ENCODE data around the gene LRRFIP1. TPM values are rescaled to one million over a fixed set of nuclear protein-coding genes. Genes with fewer than 3 reads are reported as not detected.
A peak's percentile ranks its signal among the peaks of the same experiment; 100 is the strongest.
"Not testable (repeated sequence)": the region's sequence is repeated elsewhere in the genome, so short reads cannot be mapped to it uniquely, and the experiment has no call there.

LRRFIP1 gene
- total RNA-seq, 2 donors from 2014 or later: 125 to 203 TPM

- DNase-seq (ENCODE audit: low spot score) (no peak), ATAC-seq (no peak)
- Mint-ChIP-seq H3K4me1 (ENCODE audit: low read depth in 2 of 2) (peaks cover 18 to 20% of the 10 kb centered on the region in 2 donors), H3K27ac (no peak overlapping the region), H3K9me3 (no peaks in the 10 kb centered on the region), H3K27me3 (no peaks in the 10 kb centered on the region), H3K36me3 (peaks cover 25% of the 10 kb centered on the region), H3K4me3 (no peak overlapping the region)
These were observed 130.2 kb downstream of the LRRFIP1 start for GRCh38 chr2:237757616-237758015.

DNA sequence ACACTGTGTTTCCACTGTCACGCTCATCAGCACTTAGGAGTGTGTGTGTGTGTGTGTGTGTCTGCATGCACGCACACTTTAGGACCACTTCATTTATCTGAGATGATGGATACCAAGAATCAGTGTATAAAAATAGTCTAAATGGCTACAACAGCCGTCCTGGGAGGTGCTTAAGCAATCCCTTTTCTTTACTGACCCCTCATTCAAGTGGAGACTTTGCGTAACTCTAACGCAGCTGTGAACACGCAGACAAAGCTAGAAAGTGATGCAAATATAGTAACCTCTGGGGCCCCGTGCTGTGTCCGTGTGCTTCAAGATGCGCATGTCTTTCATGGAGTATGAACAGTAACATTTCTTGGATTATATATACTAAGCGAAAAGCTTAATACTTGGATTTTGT, 130.8 kb downstream of the LRRFIP1 start:
- no peaks in the 10 kb centered on the region for H3K9me3 Mint-ChIP-seq
- peaks cover 25% of the 10 kb centered on the region for H3K36me3 Mint-ChIP-seq
- H3K4me1 Mint-ChIP-seq (ENCODE audit: low read depth in 2 of 2): peaks cover 17 to 20% of the 10 kb centered on the region in 2 donors
- no peak overlapping the region for H3K27ac Mint-ChIP-seq
- H3K4me3 Mint-ChIP-seq: no peak overlapping the region
- ATAC-seq (no peak), DNase-seq (ENCODE audit: low spot score) (no peak)
- H3K27me3 Mint-ChIP-seq: no peaks in the 10 kb centered on the region

- peaks cover 16 to 20% of the 10 kb centered on the region in 2 donors for H3K4me1 Mint-ChIP-seq (ENCODE audit: low read depth in 2 of 2)
- DNase-seq (ENCODE audit: low spot score) (no peak), ATAC-seq (no peak)
- peaks cover 29% of the 10 kb centered on the region for H3K36me3 Mint-ChIP-seq
- no peak overlapping the region for H3K27ac Mint-ChIP-seq
- H3K27me3 Mint-ChIP-seq: no peaks in the 10 kb centered on the region
- no peak overlapping the region for H3K4me3 Mint-ChIP-seq
- H3K9me3 Mint-ChIP-seq: no peaks in the 10 kb centered on the region
These were observed 131.8 kb downstream of the LRRFIP1 start for GRCh38 chr2:237759176-237759575.

- H3K36me3 Mint-ChIP-seq: peaks cover 29% of the 10 kb centered on the region
- ATAC-seq (no peak), DNase-seq (ENCODE audit: low spot score) (no peak)
- H3K4me3 Mint-ChIP-seq: no peak overlapping the region
- H3K4me1 Mint-ChIP-seq (ENCODE audit: low read depth in 2 of 2): peaks cover 16 to 20% of the 10 kb centered on the region in 2 donors
- H3K27ac Mint-ChIP-seq: no peak overlapping the region
- H3K27me3 Mint-ChIP-seq: no peaks in the 10 kb centered on the region
- H3K9me3 Mint-ChIP-seq: no peaks in the 10 kb centered on the region
These were observed 133.4 kb downstream of the LRRFIP1 start for GRCh38 chr2:237760506-237761502.

DNA sequence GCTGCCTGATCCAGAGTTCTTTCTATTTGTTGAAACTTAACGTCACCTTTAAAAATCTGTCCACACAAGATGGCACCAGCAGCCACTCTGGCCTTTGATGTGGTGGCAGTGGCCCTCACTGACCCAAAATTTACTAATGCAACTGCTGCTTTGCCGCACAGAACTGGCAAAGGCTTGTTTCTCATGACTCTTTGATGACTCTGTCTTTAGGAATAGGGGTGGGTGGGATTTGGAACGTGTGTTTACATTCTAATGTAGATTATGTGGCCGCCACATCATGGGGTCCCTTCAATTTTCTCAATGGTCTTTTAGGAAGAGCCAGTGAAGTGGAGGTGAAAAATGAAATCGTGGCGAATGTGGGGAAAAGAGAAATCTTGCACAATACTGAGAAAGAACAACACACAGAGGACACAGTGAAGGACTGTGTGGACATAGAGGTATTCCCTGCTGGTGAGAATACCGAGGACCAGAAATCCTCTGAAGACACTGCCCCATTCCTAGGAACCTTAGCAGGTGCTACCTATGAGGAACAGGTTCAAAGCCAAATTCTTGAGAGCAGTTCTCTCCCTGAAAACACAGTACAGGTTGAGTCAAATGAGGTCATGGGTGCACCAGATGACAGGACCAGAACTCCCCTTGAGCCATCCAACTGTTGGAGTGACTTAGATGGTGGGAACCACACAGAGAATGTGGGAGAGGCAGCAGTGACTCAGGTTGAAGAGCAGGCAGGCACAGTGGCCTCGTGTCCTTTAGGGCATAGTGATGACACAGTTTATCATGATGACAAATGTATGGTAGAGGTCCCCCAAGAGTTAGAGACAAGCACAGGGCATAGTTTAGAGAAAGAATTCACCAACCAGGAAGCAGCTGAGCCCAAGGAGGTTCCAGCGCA, 135.2 kb downstream of the LRRFIP1 start:
- ATAC-seq; H3K9me3 Mint-ChIP-seq; H3K4me3 Mint-ChIP-seq; H3K27me3 Mint-ChIP-seq; DNase-seq (ENCODE audit: low spot score): not testable (repeated sequence)
- Mint-ChIP-seq H3K4me1 (ENCODE audit: low read depth in 2 of 2) (peaks cover 11 to 13% of the 10 kb centered on the region in 2 donors), H3K27ac (peak overlapping the region in 1 of 2 donors; percentile 58), H3K36me3 (peaks cover 19% of the 10 kb centered on the region)

GRCh38 chr2:237763812-237764211, 136.4 kb downstream of the LRRFIP1 start:
- Mint-ChIP-seq H3K4me3 (no peak overlapping the region), H3K27me3 (no peaks in the 10 kb centered on the region), H3K9me3 (no peaks in the 10 kb centered on the region), H3K36me3 (peaks cover 19% of the 10 kb centered on the region), H3K27ac (peak overlapping the region in 1 of 2 donors; percentile 9), H3K4me1 (ENCODE audit: low read depth in 2 of 2) (peaks cover 11 to 13% of the 10 kb centered on the region in 2 donors)
- DNase-seq (ENCODE audit: low spot score) (no peak), ATAC-seq (no peak)

- not testable (repeated sequence) for DNase-seq (ENCODE audit: low spot score); H3K27ac Mint-ChIP-seq; H3K9me3 Mint-ChIP-seq; ATAC-seq; H3K4me3 Mint-ChIP-seq; H3K27me3 Mint-ChIP-seq
- Mint-ChIP-seq H3K4me1 (ENCODE audit: low read depth in 2 of 2) (peaks cover 9 to 13% of the 10 kb centered on the region in 2 donors), H3K36me3 (peaks cover 17% of the 10 kb centered on the region)
These were observed 137.7 kb downstream of the LRRFIP1 start for GRCh38 chr2:237765122-237765521.

DNA sequence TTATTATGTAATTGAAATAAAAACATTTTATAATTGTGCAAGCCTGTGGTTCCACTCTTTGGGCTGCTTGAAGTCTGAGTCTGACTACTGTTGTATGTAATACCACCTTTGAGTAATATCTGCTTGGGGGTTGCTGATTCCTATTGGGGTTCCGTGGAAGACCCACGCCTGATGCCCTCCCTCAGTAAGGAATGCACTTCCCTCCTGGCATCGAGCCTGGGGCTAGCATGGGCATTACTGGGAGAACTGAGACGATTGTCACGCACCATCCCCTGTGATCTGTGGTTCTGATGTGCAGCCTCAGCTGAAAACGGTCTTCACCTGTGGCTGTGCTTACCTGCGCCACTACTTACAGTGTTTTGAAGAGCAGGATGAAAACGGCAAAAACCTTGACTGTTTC, 138.5 kb downstream of the LRRFIP1 start:
- Mint-ChIP-seq H3K4me3 (no peak overlapping the region), H3K36me3 (peaks cover 13% of the 10 kb centered on the region), H3K4me1 (ENCODE audit: low read depth in 2 of 2) (peaks cover 6 to 13% of the 10 kb centered on the region in 2 donors), H3K9me3 (no peaks in the 10 kb centered on the region), H3K27me3 (no peaks in the 10 kb centered on the region), H3K27ac (no peak overlapping the region)
- DNase-seq (ENCODE audit: low spot score) (no peak), ATAC-seq (no peak)

DNA sequence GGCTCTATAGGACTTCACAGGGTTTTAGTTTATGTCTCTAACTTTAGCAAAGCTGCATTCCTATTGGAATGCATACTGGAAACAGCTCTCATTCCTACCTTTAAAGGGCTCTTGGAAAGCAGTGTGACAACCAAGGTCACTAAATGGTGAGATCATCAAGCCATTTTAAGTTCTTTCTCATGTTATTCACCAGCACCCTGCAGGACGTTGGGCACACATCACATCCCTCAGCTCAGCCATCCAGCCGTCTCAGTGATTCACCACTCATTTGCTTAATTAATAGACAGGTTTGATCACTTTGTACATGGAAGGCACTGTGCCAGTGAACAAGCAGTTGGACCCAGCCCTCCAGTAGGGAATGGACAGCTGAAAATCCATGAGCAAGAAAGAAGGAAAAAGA, 139.0 kb downstream of the LRRFIP1 start:
- H3K27ac Mint-ChIP-seq: no peak overlapping the region
- no peaks in the 10 kb centered on the region for H3K27me3 Mint-ChIP-seq
- H3K4me1 Mint-ChIP-seq (ENCODE audit: low read depth in 2 of 2): peaks cover 6 to 13% of the 10 kb centered on the region in 2 donors
- H3K4me3 Mint-ChIP-seq: no peak overlapping the region
- peaks cover 13% of the 10 kb centered on the region for H3K36me3 Mint-ChIP-seq
- no peak for DNase-seq (ENCODE audit: low spot score)
- no peaks in the 10 kb centered on the region for H3K9me3 Mint-ChIP-seq
- no peak for ATAC-seq

GRCh38 chr2:237772513-237772912, 145.1 kb downstream of the LRRFIP1 start:
- Mint-ChIP-seq H3K9me3 (no peaks in the 10 kb centered on the region), H3K27me3 (no peaks in the 10 kb centered on the region), H3K4me1 (ENCODE audit: low read depth in 2 of 2) (peaks cover 4 to 7% of the 10 kb centered on the region in 2 donors), H3K4me3 (no peak overlapping the region), H3K27ac (peak overlapping the region; percentile 22 to 56), H3K36me3 (peaks cover 22% of the 10 kb centered on the region)
- DNase-seq (ENCODE audit: low spot score): no peak
- no peak for ATAC-seq

DNA sequence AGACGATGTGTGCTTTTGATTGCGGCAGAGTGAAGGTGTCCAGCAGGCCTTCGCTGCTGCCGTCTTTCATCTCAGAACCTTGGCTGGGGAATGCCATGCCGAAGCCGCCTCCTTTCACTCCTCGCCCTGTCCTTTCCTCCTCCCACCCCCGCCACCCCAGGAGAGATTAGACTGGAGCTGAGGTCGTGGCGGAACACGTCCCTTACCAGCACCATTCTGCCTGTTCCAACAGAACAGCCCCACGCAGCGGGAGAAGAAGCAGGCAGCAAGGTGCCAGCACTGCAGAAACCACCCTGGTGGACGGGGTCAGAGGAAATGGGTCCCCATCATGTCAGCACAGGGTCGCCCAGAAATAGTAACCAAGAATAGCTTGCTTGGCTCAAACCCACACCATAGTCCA, 146.4 kb downstream of the LRRFIP1 start:
- DNase-seq (ENCODE audit: low spot score) (no peak), ATAC-seq (no peak)
- H3K4me3 Mint-ChIP-seq: no peak overlapping the region
- H3K36me3 Mint-ChIP-seq: peaks cover 27% of the 10 kb centered on the region
- no peak overlapping the region for H3K27ac Mint-ChIP-seq
- no peaks in the 10 kb centered on the region for H3K27me3 Mint-ChIP-seq
- H3K9me3 Mint-ChIP-seq: no peaks in the 10 kb centered on the region
- H3K4me1 Mint-ChIP-seq (ENCODE audit: low read depth in 2 of 2): peaks cover 4 to 7% of the 10 kb centered on the region in 2 donors

- no peak overlapping the region for H3K4me3 Mint-ChIP-seq
- DNase-seq (ENCODE audit: low spot score) (no peak), ATAC-seq (peak; percentile 72 to 75)
- peaks cover 4 to 7% of the 10 kb centered on the region in 2 donors for H3K4me1 Mint-ChIP-seq (ENCODE audit: low read depth in 2 of 2)
- no peaks in the 10 kb centered on the region for H3K9me3 Mint-ChIP-seq
- peaks cover 32% of the 10 kb centered on the region for H3K36me3 Mint-ChIP-seq
- no peak overlapping the region for H3K27ac Mint-ChIP-seq
- no peaks in the 10 kb centered on the region for H3K27me3 Mint-ChIP-seq
These were observed 147.6 kb downstream of the LRRFIP1 start for GRCh38 chr2:237774811-237775553.

DNA sequence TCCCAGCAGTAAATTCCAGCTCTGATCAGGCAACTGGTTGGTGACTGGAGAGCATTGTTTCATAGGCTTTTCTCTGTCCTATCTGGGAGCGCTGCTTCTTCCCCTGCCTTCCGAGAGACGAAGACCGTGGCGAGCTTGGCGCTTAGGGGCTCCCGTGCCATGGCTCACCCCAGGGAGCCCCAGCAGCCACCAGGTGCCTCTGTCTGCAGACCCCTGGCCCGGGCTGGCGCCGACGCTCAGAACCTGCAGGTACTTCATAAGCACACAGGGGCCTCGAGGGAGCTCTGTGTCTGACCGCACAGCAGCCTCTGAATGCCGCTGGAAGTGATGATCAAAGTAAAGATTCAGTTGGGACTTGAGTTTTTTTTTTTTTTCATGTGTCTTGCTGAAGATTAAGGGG, 152.1 kb downstream of the LRRFIP1 start:
- Mint-ChIP-seq H3K36me3 (peaks cover 33% of the 10 kb centered on the region), H3K27ac (no peak overlapping the region), H3K4me3 (no peak overlapping the region), H3K4me1 (ENCODE audit: low read depth in 2 of 2) (peaks cover 4 to 6% of the 10 kb centered on the region in 2 donors), H3K27me3 (no peaks in the 10 kb centered on the region), H3K9me3 (no peaks in the 10 kb centered on the region)
- ATAC-seq (no peak), DNase-seq (ENCODE audit: low spot score) (no peak)
